Right lobe of liver (tissue), 6 donors: Measurements from ENCODE around the gene DNAJB14. TPM values are rescaled to one million over a fixed set of nuclear protein-coding genes. Genes with fewer than 3 reads are reported as not detected.

ENCODE experiments used
- ATAC-seq, 4 donors: fragments of 200-7000 bp; cut with Tn5 transposase; one replicate each; pipeline ENCODE4 v1.9.1; 2020; ENCODE audit warnings: mild to moderate bottlenecking in 4 of 4, moderate library complexity in 4 of 4
- DNase-seq, 3 donors: peaks; one replicate each; pipeline ENCODE4 v3.0.0-alpha.2; 2020
- H3K27ac ChIP-seq, 3 donors: fragments of 200-600 bp; one replicate each; pipeline ENCODE4 v1.8.0; 2022
- H3K27me3 ChIP-seq, 2 donors: fragments of 200-600 bp; one replicate each; pipeline ENCODE4 v1.8.0; 2022
- H3K36me3 ChIP-seq, 4 donors: fragments of 200-600 bp; sonication (generic) in 1 of 4; one replicate each; pipeline versions ENCODE4 v1.5.1 to v1.8.0; 2017 to 2022; ENCODE audit warnings: control low read depth in 1 of 4
- H3K4me1 ChIP-seq, 4 donors: fragments of 200-600 bp; sonication (generic) in 1 of 4; one replicate each; pipeline versions ENCODE4 v1.5.1 to v1.8.0; 2017 to 2022; ENCODE audit warnings: control low read depth in 1 of 4
- H3K4me3 ChIP-seq, 3 donors: fragments of 200-600 bp; one replicate each; pipeline ENCODE4 v1.8.0; 2022
- H3K9me3 ChIP-seq, 4 donors: fragments of 200-600 bp; sonication (generic) in 1 of 4; one replicate each; pipeline versions ENCODE4 v1.5.1 to v1.8.0; 2017 to 2022; ENCODE audit warnings: control low read depth in 1 of 4
- POLR2A ChIP-seq: fragments of 450-650 bp; IDR thresholded peaks from one replicate; pipeline ENCODE4 v1.6.1; 2017; ENCODE audit warnings: antibody characterized with exemption, mild to moderate bottlenecking
- WGBS: methylation state at CpG from one replicate; pipeline ENCODE4 v1.1.6; 2018; ENCODE audit warnings: low coverage, low lambda C conversion rate; ENCODE audit not compliant: insufficient coverage; ENCODE audit errors: missing lambda C conversion rate; 5-methylcytosine and 5-hydroxymethylcytosine counted together
- intact Hi-C, 2 donors: fragments of 100-400 bp; cut with DNase I; formaldehyde crosslinking; loops; one replicate each; pipeline versions ENCODE4 v1.11.2 to v1.14.1; 2022
- total RNA-seq, 6 experiments: library from RNA; depleted of rRNA in 2 of 6; stranded (reverse); fragments of >200 nt in 2 of 6; fragmentation: NEBNext Ultra II Directional in 3 of 6; extraction: Animal tissue kit (Norgen Biotek cat#: 25700) in 3 of 6; gene quantifications; one replicate each; pipeline versions ENCODE4 v1.1.0 to v1.2.4, GENCODE V29; 2016 to 2023
- TF ChIP-seq, protein P1 (sequence below), 4 donors: fragments of 200-600 bp in 3 of 4; fragments of 450-650 bp in 1 of 4; IDR thresholded peaks; one replicate each; pipeline versions ENCODE4 v1.5.1 to v1.8.0; 2016 to 2022; ENCODE audit warnings: antibody characterized with exemption in 4 of 4, mild to moderate bottlenecking in 2 of 4
- donor health status: DM: no; HTN: yes; CAD: no.
- donor health status: DM: no; HTN: no; CAD: no.
- donor health status: DM: no; HTN: no; CAD: no.
- donor health status: DM: no; HTN: yes; CAD: no.
- donor health status: DM: no; HTN: yes; CAD: no.

DNAJB14 gene
- total RNA-seq, 6 experiments from 2014 or later: 12.2 to 16.6 (median 16.1) TPM

DNA sequence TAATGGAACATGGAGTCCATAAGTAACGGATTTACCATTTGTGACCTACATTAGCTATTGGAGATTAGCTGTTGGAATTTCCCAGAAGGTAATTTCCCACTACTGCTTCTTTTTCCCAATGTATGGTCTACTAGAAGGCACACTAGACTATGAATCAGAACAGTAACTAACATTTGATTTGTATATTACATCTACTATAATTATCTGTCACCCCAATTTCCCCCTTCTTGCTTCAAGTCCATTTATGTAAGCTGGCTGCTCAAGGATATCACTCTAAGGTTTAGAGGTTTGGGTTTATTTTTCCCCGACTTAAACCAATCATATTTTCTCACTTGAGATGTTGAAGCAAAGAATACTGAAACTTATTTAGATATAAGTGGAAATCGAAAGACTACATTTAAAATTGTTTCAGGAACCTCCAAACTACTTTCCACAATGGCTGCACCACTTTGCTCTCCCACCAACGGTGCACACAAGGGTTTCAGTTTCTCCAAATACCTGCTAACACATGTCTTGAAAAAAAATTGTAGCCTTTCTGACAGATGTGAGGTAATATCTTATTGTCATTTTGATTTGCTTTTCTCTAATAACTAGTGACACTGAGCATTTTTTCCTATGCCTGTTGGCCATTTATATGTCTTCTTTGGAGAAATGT lies 37.0 kb upstream of the DNAJB14 start:
- no peaks in the 10 kb centered on the region for H3K4me1 ChIP-seq
- TF ChIP-seq POLR2A: no peak
- TF ChIP-seq, protein P1, sequence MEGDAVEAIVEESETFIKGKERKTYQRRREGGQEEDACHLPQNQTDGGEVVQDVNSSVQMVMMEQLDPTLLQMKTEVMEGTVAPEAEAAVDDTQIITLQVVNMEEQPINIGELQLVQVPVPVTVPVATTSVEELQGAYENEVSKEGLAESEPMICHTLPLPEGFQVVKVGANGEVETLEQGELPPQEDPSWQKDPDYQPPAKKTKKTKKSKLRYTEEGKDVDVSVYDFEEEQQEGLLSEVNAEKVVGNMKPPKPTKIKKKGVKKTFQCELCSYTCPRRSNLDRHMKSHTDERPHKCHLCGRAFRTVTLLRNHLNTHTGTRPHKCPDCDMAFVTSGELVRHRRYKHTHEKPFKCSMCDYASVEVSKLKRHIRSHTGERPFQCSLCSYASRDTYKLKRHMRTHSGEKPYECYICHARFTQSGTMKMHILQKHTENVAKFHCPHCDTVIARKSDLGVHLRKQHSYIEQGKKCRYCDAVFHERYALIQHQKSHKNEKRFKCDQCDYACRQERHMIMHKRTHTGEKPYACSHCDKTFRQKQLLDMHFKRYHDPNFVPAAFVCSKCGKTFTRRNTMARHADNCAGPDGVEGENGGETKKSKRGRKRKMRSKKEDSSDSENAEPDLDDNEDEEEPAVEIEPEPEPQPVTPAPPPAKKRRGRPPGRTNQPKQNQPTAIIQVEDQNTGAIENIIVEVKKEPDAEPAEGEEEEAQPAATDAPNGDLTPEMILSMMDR (IDR thresholded peaks at IDR 0.05): no peak
- no peak for DNase-seq
- no peak overlapping the region for H3K27ac ChIP-seq
- ATAC-seq: no peak
- intact Hi-C loops: no loop called here
- 65% methylated on average over 4 of the region's 4 CpGs for WGBS
- H3K9me3 ChIP-seq: no peaks in the 10 kb centered on the region
- H3K36me3 ChIP-seq: no peaks in the 10 kb centered on the region
- H3K4me3 ChIP-seq: no peak overlapping the region
- no peaks in the 10 kb centered on the region for H3K27me3 ChIP-seq

- no peak for TF ChIP-seq POLR2A
- TF ChIP-seq, protein P1 (IDR thresholded peaks at IDR 0.05): no peak
- ATAC-seq: no peak
- no peak overlapping the region for H3K27ac ChIP-seq
- H3K27me3 ChIP-seq: no peaks in the 10 kb centered on the region
- H3K36me3 ChIP-seq: no peaks in the 10 kb centered on the region
- intact Hi-C loops: no loop called here
- H3K4me3 ChIP-seq: no peak overlapping the region
- H3K4me1 ChIP-seq: no peaks in the 10 kb centered on the region
- no peaks in the 10 kb centered on the region for H3K9me3 ChIP-seq
- no peak for DNase-seq
Observed at GRCh38 chr4:99979872-99980271, 33.5 kb upstream of the DNAJB14 start.

GRCh38 chr4:99971453-99972111 lies 25.2 kb upstream of the DNAJB14 start:
- TF ChIP-seq, protein P1 (IDR thresholded peaks at IDR 0.05): no peak
- TF ChIP-seq POLR2A: no peak
- DNase-seq (no peak), ATAC-seq (peak in 1 of 4 donors; percentile 29)
- intact Hi-C loops: no loop called here
- 81% methylated on average over 4 of the region's 12 CpGs for WGBS
- Histone ChIP-seq H3K4me1 (no peaks in the 10 kb centered on the region), H3K27ac (no peak overlapping the region), H3K27me3 (no peaks in the 10 kb centered on the region), H3K9me3 (no peaks in the 10 kb centered on the region), H3K4me3 (no peak overlapping the region), H3K36me3 (no peaks in the 10 kb centered on the region)

DNA sequence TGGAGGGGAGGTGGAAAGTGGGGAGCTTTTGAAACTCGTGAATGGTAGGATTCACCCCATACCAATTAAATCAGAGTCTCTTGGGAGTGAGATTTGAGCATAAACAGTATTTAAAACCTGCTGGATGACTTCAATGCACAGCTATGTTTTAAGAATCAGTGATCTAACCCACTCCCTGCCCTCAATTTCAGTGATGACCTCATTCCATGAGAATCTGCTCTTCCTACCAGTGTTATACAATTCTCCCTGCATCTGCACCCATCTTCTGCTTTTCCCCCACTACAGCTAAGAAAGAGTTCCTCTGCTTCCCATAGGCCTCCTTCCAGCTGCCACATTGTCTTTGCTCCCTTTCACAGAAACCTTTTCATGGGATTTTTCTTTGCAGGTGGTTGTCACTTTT lies 21.9 kb upstream of the DNAJB14 start:
- intact Hi-C loops: no loop called here
- no peaks in the 10 kb centered on the region for H3K27me3 ChIP-seq
- no peaks in the 10 kb centered on the region for H3K36me3 ChIP-seq
- H3K9me3 ChIP-seq: no peaks in the 10 kb centered on the region
- DNase-seq (no peak), ATAC-seq (no peak)
- WGBS: 50% methylated on average over 1 of the region's 1 CpG
- no peaks in the 10 kb centered on the region for H3K4me1 ChIP-seq
- H3K4me3 ChIP-seq: no peak overlapping the region
- no peak for TF ChIP-seq POLR2A
- TF ChIP-seq, protein P1 (IDR thresholded peaks at IDR 0.05): no peak
- no peak overlapping the region for H3K27ac ChIP-seq
